GM21576 (cell line): ENCODE data around the gene MACROH2A1.
A peak's percentile ranks its signal among the peaks of the same experiment; 100 is the strongest.

Experiments
- ATAC-seq: cut with Tn5 transposase; IDR thresholded peaks from one replicate; pipeline ENCODE4 v1.9.1; 2021; ENCODE audit warnings: mild to moderate bottlenecking, moderate library complexity; ENCODE audit not compliant: unreplicated experiment

The MACROH2A1 gene

GRCh38 chr5:135398855-135399793 lies at the start of gene MACROH2A1:
Gene MACROH2A1, minus strand, starts transcription at chr5:135399231. Its CDS starts 10,138 bp downstream, at chr5:135389093.
- peak; percentile 80 for ATAC-seq

- ATAC-seq = no peak
Measured at GRCh38 chr5:135448071-135448739, 49.2 kb upstream of the MACROH2A1 start.

- no peak for ATAC-seq
Measured at GRCh38 chr5:135447298-135447929, 48.4 kb upstream of the MACROH2A1 start, which contains the start of gene DCANP1. Gene DCANP1, minus strand, starts transcription at chr5:135447348. Its CDS starts 240 bp downstream, at chr5:135447108.

DNA sequence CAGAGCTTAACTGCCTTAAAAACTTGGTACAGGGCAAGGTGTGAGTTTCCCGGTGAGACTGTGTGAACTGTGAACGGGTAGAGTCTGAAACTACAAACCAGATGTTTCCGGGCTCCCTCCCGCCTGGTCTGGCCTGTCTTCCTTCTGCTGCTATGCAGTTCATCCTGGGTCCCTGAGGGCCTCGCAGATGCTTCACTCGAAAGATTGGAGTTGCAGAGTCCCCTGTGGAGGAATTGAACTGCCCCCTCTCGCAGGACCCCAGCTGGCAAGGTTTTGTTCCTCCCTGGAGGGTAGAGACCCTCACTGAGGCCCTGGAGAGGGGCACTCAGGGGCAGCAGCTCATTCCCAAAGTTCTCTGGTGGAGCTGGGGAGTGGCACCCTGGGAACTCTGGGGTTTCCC lies 47.6 kb upstream of the MACROH2A1 start:
- ATAC-seq = no peak

- ATAC-seq = no peak
Measured at GRCh38 chr5:135446206-135446605, 47.2 kb upstream of the MACROH2A1 start.

DNA sequence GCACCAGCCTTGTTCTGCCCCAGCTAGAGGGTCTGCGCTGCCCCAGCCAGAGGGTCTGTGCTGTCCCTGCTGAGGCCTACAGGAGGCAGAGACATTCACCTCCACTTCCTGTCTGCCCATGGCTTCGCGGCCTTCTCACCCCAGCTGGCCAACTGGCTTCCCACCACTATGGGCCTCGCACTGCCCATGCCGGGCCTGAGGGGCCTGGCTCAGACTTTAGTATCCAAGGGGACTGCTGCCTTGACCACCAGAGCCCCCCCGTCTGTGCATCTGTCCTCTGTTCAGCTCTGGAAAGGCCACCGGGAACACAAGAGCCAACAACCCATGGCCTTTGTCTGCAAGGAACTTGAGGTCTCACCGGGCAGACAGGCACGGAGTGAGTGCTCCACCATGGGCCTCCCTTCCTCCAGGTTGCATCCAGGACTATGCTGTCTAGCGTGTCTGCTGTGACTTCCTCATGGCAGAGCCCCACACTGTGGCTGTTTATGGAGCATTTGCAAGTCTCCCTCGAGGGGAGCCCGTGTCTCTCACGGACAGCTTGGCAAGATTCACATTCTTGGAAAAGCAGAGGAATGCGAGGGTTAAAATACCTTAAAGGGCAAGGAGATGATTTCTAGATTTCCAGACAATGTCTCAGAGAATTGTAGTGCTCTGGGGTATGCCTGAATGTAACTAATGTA lies 46.4 kb upstream of the MACROH2A1 start:
- no peak for ATAC-seq

- ATAC-seq = no peak
Measured at GRCh38 chr5:135444881-135445280, 45.9 kb upstream of the MACROH2A1 start.

GRCh38 chr5:135444360-135444759 lies 45.3 kb upstream of the MACROH2A1 start:
- ATAC-seq = no peak

DNA sequence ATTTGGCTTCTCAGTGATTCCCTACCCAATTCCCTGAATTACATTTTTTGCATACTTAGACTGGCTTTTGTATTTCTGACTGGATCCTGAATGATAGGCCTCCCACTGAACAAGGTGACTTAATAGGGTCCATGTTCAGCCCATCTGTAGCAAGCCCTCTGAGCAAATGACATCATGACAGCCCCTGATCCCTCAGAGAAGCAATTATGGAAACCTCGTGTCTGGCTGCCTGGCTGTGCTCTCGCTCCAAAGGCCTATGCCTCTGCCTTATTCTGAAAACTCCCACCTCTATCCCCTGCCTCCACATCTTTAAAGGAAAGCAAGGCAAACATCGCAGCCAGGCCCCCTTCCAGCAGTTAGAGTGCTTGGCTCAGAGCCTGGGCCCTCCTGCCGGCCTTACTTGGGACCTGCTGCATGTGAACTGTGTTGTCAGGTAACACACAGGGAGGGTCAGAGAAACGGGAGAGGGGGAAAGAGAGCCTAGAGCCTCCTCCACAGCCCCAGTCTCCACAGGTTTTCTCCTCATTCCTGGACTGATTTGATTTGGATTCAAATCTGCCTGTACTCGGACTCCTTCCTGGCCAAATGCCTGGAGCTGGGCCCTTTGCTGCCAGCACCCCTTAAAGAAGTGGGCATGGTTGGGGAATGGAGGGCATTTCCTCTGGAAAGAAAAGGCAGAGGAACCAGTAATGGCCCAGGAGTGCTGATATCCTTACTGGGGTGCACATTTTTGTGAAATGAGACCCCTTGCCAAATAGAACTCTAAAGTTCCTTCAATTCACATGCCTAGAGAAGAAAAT lies 44.3 kb upstream of the MACROH2A1 start:
- ATAC-seq = no peak

DNA sequence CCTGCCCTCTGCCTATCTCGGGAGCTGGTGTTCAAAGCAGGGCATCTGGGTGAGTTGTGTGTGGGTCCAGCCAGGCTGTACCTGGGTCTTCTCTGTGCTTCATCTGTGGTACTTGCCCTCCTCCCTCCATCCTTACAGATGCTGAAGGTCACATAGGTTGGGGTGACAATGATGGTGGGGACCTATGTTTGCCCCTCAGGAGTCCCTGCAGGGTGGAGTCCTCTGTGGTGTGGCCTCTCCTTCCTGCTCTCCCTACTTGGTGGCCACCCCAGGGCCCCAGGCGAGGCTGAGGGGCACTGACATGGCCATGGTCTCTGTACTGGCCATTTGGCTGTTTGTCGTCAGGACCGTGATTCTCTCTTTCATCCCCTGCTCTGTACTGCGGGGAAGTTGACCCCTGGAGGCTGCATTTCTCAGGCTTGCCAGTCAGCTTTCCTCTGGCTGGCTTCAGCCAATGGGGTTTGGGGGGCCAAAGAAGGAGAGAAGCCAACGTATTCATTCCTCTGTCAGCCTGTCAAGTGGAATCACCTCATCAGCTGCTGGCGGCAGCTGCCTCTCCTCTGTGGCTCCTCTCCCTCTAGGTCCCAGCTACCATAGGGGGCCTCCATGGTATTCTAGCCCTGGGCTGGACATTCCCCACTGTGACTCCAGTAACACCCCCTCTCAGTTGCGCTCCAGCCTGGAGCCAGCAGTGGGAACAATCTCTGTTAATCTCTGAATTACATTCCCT lies 43.6 kb upstream of the MACROH2A1 start:
- ATAC-seq = no peak

DNA sequence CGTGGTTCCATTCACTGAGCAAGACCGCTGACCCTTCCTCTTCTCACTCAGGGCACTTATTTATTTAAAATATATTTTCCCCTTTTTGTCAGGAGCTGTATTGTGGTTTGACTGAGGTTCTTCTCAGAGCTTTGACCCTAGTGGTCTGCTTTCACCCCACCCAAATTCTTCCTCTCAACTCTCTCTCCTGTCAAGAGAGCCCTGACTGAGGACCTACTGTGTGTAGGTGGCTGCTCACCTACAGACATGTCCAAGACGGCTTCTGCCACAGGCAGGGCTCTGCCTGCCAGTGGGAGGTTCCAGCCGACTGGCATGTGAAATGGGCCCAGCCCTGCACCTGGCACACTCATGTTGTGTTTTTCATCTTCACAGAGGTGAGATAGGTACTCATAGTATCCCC lies 42.9 kb upstream of the MACROH2A1 start:
- ATAC-seq = no peak

- ATAC-seq = no peak
Measured at GRCh38 chr5:135441350-135441831, 42.4 kb upstream of the MACROH2A1 start.

GRCh38 chr5:135440916-135441315 lies 41.9 kb upstream of the MACROH2A1 start:
- no peak for ATAC-seq

- no peak for ATAC-seq
Measured at GRCh38 chr5:135439231-135440205, 40.5 kb upstream of the MACROH2A1 start.

- ATAC-seq = no peak
Measured at GRCh38 chr5:135438636-135439221, 39.7 kb upstream of the MACROH2A1 start.

GRCh38 chr5:135437796-135438560 lies 38.9 kb upstream of the MACROH2A1 start:
- no peak for ATAC-seq

DNA sequence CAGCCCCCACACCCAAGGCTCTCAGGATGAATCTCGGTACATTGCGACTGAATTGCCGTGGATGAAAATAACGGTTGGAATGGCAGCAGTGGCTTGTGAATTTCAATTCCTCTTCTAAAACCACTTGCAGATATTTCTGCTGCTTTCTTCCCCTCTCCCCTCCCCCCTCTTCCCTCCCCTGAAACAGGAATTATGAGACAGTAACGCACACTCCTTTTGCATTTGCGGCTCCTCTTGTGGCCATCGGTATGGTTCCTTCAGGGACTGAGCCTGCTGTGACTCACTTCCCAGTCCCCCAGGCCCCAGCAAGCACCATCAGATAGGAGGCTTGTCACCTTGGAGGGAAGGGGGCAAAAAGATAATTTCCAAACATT lies 38.4 kb upstream of the MACROH2A1 start:
- no peak for ATAC-seq
